Adipose tissue (tissue), 3 donors: ENCODE results near the gene F2R. TPM values are rescaled to one million over a fixed set of nuclear protein-coding genes. Genes with fewer than 3 reads are reported as not detected.
"Not testable (repeated sequence)": the region's sequence is repeated elsewhere in the genome, so short reads cannot be mapped to it uniquely, and the experiment has no call there.

Source experiments
- H3K27ac ChIP-seq: one replicate; pipeline ENCODE4 v1.5.1; 2013; ENCODE audit warnings: low read depth, low read length
- WGBS, 3 donors: extraction: QIAGEN DNeasy Blood & Tissue Kit; methylation state at CpG; one replicate each; pipeline ENCODE4 v1.1.7; 2013; 5-methylcytosine and 5-hydroxymethylcytosine counted together
- polyA plus RNA-seq, 3 donors: library from polyadenylated mRNA; stranded (reverse); fragments of 200-250 nt; gene quantifications; one replicate each; pipeline ENCODE4 v1.2.3, GENCODE V29; 2013
- donor health status: healthy with polysubstance abuse.
- donor health status: Bipolar disorder and iron deficiency.
- donor health status: healthy.

Gene F2R
- polyA plus RNA-seq, 3 donors, result 1.5 to 3.4 (median 1.7) TPM

DNA sequence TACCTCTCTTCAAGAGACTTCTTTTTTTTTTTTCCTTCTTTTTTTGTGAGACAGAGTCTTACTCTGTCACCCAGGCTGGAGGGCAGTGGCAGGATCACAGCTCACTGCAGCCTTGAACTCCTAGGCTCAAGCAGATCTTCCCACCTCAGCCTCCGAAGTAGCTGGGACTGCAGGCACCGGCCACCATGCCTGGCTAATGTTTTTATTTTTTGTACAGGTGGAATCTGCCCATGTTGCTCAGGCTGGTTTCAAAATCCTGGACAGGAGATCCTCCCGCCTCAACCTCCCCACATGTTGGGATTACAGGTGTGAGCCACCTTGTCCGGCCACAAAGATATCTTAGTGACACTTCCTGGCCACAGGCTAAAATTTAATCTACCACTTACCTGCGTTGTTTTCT, 60.0 kb downstream of the F2R start:
- H3K27ac ChIP-seq, result no peak overlapping the region
- 72 to 94% (median 80%) methylated on average over 5 of the region's 5 CpGs for WGBS, 3 donors

DNA sequence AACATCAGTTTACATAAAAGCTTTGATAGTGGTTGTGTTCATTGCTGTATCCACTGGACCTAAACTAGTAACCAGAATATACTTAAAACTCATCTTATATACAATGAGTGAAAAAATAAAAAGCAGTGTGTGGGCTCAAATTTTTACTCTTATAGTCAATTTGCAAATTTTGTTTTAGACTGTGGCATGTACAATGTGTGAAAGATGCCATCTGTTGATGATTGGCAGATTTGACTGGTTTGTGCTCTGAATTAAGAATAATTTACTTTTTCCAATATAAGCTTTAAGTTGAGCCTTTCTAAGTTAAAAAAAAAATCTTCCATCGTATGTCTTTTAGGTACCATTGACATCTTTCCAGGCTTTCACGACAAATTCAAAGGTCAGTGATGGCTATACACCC, 60.5 kb downstream of the F2R start:
- 82 to 90% (median 86%) methylated on average over 2 of the region's 2 CpGs for WGBS, 3 donors
- no peak overlapping the region for H3K27ac ChIP-seq

DNA sequence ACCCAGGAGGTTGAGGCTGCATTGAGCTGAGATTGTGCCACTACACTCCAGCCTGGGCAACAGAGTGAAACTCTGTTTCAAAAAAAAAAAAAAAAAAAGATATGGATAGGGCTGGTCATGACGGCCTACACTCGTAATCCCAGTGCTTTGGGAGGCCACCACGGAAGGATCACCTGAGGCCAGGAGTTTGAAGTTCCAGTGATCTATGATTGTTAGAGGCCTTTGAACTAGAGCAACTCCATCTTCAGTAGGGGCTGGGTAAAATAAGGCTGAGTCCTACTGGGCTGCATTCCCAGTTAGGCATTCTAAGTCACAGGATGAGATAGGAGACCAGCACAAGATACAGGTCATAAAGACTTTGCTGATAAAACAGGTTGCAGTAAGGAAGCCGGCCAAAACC, 64.7 kb downstream of the F2R start:
- H3K27ac ChIP-seq, result not testable (repeated sequence)
- WGBS, 3 donors, result 92 to 100% (median 96%) methylated on average over 4 of the region's 4 CpGs

DNA sequence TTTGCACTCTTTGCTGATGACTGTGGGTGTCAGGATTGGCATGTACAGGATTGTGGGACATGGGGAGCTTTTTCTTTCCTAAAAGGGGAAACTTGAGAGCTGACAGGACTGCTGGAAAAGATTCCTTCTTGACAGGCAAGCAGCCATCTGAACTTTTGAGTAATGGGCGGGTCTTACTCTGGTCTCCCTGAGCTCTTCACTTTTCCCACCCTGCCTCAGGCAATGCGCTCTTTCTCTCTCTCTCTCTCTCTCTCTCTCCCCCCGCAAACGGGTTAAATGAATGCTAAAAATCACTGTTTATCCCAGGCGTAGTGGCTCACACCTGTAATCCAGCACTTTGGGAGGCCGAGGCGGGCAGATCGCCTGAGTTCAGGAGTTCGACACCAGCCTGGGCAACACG, 65.8 kb downstream of the F2R start:
- no peak overlapping the region for H3K27ac ChIP-seq
- WGBS, 3 donors, result 79 to 95% (median 92%) methylated on average over 10 of the region's 10 CpGs

DNA sequence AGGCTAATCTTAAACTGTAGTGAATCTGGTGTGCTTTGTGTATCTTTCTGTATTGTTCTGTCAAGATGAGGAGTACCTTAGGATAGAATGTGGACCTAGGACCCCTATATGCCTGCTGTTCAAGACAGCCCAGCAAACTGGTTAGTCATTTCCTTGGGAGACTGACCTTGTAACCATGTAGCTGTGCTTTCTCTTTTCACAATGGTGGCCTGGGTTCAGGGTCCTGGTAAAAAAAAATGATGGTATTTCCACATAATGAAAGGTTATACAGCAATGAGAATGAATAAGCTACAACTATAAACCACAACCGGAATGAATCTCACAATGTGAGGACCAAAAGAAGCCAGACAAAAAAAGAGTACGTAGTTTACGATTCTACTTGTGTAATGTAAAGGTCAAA, 66.5 kb downstream of the F2R start:
- 91 to 93% (median 91%) methylated on average over 3 of the region's 3 CpGs for WGBS, 3 donors
- H3K27ac ChIP-seq, result no peak overlapping the region

Other genes with a start within 250 kb of the F2R start
- gene F2RL2, start 92.7 kb upstream of the F2R start, polyA plus RNA-seq, result under 1 TPM in 2 of 3 donors, not detected in 1; 0.05 to 0.07 TPM
- gene F2RL1, start 102.9 kb downstream of the F2R start, polyA plus RNA-seq, result 10 to 100 TPM in 1 of 3 donors, 1 to 10 TPM in 1, under 1 TPM in 1; 0.45 to 10.4 (median 2.7) TPM
- gene S100Z, start 133.9 kb downstream of the F2R start, polyA plus RNA-seq, result under 1 TPM; 0.03 to 0.34 (median 0.16) TPM
- gene CRHBP, start 236.9 kb downstream of the F2R start, polyA plus RNA-seq, result 1 to 10 TPM in 2 of 3 donors, under 1 TPM in 1; 0.05 to 4.7 (median 2.7) TPM